IPS-NIHi11 (cell line): ENCODE data around the gene ASRGL1.
A peak's percentile ranks its signal among the peaks of the same experiment; 100 is the strongest.
"Not testable (repeated sequence)": the region's sequence is repeated elsewhere in the genome, so short reads cannot be mapped to it uniquely, and the experiment has no call there.

Experiments used
- DNase-seq: peaks from one replicate; pipeline ENCODE4 v3.0.0; 2012; ENCODE audit warnings: mixed read lengths, low spot score

ASRGL1 gene

GRCh38 chr11:62352355-62353336, 15.4 kb downstream of the ASRGL1 start:
- no peak for DNase-seq

GRCh38 chr11:62353841-62354240, 16.6 kb downstream of the ASRGL1 start:
- no peak for DNase-seq

DNA sequence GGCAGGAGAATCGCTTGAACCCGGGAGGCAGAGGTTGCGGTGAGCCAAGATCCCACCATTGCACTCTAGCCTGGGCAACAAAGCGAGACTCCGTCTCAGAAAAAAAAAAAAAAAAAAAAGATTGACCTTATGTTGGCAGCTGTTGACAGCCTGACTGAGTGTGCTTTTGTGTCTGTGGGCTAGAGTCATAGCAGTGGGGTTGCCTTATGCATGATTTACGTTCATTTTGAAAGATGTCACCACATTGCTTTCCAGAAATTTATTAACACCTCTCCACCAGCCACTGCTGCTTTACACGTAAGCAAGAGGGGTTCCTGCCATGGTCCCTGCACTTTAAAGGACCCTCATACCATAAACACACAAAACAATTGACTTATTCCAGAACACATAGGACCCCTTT, 21.0 kb downstream of the ASRGL1 start:
- DNase-seq: no peak

DNA sequence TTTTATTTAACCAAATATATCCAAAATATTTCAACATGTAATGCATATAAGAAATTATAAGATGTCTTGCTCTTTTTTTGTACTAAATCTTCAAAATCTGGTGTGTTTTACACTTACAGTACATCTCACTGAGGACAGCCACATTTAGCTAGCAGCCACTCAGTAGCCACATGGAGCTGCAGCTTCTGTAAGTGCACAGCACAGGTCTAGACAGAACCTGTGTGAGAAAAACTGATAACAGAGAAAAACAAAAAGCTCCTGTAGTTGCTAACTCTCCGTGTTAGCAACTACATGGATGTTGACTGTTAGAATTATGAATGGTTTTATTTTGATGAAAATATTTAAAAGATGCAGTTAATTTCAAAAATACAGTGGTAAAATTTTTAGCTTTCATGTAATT, 22.2 kb downstream of the ASRGL1 start:
- DNase-seq: no peak

DNA sequence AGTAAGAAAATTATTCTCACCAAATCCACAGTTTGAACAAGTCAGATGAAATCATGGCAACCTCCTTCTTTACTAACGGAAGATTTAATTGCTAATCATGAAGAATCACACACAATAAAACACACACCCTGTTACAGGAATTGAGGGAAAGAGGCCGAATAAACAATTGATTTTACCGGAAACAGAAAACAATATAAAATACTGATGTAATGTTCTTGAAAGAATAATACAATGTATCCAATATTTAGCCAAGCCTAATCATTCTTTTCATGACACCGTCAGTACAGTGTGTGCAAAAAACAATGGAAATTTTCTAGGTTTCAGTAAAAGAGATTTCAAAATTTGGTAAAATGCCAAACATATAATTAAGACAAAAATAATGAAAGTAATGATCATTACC, 23.4 kb downstream of the ASRGL1 start:
- DNase-seq: no peak

DNA sequence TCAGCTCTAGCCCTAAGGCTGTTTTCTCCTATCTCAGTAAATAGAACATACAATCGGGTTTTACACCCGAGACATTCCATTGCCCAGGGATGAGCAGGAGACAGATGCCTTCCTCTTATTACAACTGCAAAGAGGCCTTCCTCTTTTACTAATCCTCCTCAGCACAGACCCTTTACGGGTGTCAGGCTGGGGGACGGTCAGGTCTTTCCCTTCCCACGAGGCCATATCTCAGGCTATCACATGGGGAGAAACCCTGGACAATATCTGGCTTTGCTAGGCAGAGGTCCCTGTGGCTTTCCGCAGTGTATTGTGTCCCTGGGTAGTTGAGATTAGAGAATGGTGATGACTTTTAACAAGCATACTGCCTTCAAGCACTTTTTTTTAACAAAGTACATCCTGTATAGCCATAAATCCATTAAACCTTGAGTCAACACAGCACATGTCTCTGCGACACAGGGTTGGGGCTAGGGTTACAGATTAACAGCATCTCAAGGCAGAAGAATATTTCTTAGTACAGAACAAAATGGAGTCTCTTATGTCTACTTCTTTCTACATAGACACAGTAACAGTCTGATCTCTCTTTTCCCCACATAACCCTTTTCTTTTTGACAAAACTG, 31.7 kb downstream of the ASRGL1 start:
- not testable (repeated sequence) for DNase-seq

GRCh38 chr11:62370743-62371440, 33.6 kb downstream of the ASRGL1 start:
- peak; percentile 18 for DNase-seq

- no peak for DNase-seq
Measured at GRCh38 chr11:62372871-62373270, 35.6 kb downstream of the ASRGL1 start.

GRCh38 chr11:62373464-62374119, 36.3 kb downstream of the ASRGL1 start:
- DNase-seq: no peak

GRCh38 chr11:62374801-62375200, 37.6 kb downstream of the ASRGL1 start:
- DNase-seq: no peak

DNA sequence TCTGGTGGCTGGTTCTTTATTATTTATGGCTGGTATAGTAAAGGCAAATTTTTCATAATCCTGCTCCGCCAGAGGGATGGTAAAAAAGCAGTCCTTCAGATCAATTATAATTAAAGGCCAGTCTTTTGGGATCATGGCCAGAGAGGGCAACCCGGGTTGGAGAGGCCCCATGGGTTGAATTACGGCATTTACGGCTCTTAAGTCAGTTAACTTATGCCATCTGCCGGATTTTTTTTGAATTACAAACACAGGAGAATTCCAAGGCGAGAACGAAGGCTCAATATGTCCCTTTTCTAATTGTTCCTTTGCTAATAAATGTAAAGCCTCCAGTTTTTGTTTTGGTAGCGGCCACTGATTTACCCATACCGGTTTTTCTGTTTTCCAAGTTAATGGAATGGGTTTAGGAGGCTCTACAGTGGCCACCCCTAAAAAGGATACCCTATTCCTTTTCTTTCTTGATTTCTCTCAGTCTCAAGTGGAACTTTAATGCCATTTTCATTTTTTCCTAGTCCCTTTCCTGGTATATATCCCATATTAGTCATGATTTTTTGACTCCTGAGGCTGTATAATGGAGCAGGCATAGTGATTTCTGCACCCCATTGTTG, 41.3 kb downstream of the ASRGL1 start:
- DNase-seq: not testable (repeated sequence)

GRCh38 chr11:62379586-62379985, 42.3 kb downstream of the ASRGL1 start:
- DNase-seq: not testable (repeated sequence)

GRCh38 chr11:62380821-62381245, 43.6 kb downstream of the ASRGL1 start:
- peak; percentile 68 for DNase-seq

- no peak for DNase-seq
Measured at GRCh38 chr11:62383822-62384221, 46.6 kb downstream of the ASRGL1 start.

DNA sequence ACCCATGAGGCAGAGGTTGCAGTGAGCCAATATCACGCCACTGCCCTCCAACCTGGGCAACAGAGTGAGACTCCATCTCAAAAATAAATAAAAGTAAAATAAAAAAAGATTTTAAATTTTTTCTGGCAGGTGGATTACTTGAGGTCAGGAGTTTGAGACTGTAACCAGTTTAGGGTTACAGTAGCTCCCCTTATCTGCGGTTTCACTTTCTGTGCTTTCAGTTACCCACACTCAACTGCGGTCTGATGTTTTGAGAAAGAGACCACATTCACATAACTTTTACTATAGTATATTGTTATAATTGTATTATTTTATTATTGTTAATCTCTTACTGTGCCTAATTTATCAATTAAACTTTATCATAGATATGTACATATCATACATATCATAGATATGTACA, 48.8 kb downstream of the ASRGL1 start:
- not testable (repeated sequence) for DNase-seq

GRCh38 chr11:62387381-62387780, 50.1 kb downstream of the ASRGL1 start:
- DNase-seq: no peak

- DNase-seq: no peak
Measured at GRCh38 chr11:62388999-62389398, 51.8 kb downstream of the ASRGL1 start.

- DNase-seq: no peak
Measured at GRCh38 chr11:62390237-62390636, 53.0 kb downstream of the ASRGL1 start.

DNA sequence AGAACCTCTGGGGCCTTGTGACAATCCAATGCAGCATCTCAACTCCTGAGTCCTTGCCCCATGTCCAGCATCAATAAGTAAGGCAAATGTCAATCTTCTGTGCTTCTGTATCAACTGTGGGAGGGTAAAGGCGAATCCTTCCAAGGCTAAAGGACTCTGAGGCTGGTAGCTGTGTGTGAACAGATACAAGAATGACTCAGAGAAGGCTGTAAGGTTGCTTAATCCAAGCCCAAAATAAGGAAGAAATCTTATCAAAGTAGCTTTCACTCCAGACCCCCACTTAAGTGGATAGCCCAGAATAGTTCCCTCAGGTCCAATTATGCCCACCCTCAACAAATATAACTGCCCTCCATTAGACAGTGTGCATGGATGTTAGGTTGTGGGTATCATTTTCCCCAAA, 53.5 kb downstream of the ASRGL1 start:
- DNase-seq: no peak

- peak; percentile 42 for DNase-seq
Measured at GRCh38 chr11:62391642-62392425, 54.6 kb downstream of the ASRGL1 start.

DNA sequence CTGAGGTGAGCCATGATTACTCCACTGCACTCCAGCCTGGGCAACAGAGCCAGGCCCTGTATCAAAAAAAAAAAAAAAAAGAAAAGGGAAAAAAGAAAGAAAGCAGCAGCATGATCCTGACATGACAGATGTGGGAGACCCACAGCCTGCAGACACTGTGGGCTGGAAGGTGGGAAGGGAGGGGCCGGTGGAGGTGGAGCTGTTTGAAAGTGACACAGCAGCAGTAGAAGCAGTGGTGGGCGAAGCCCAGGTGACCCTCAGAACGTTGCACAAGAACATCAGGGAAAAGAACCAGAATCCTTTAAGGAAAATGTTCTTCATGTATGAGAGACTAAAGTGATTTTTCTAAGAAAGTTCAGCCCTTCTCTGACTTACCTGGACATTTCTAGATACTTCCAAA, 55.3 kb downstream of the ASRGL1 start:
- DNase-seq: no peak
